K562 (cell line): ENCODE data around the gene UBFD1. TPM values are rescaled to one million over a fixed set of nuclear protein-coding genes. Genes with fewer than 3 reads are reported as not detected.

Source experiments
- EHMT2 ChIP-seq: fragments of 450-650 bp; IDR thresholded peaks from 2 replicates; pipeline ENCODE4 v1.6.1; 2018; ENCODE audit warnings: antibody characterized with exemption
- HDAC6 ChIP-seq: IDR thresholded peaks from 2 replicates; pipeline ENCODE4 v1.6.1; 2012; ENCODE audit warnings: low read depth, mild to moderate bottlenecking, control low read depth, inconsistent platforms, low read length, moderate library complexity
- HEY1 ChIP-seq: fragments of 250-450 bp; sonication (Bioruptor Pico); IDR thresholded peaks from 2 replicates; pipeline ENCODE4 v1.5.0; 2020; ENCODE audit warnings: mild to moderate bottlenecking, moderate library complexity, borderline replicate concordance
- KAT8 ChIP-seq: fragments of 450-650 bp; IDR thresholded peaks from 2 replicates; pipeline ENCODE4 v1.6.1; 2016; ENCODE audit warnings: low read depth, mild to moderate bottlenecking
- NCOA6 ChIP-seq: fragments of 450-650 bp; IDR thresholded peaks from 2 replicates; pipeline ENCODE4 v1.6.1; 2017; ENCODE audit warnings: mild to moderate bottlenecking
- NR2C2 ChIP-seq, 2 experiments: fragments of 200-800 bp in 1 of 2; sonication (Bioruptor generic) in 1 of 2; sonication (generic) in 1 of 2; formaldehyde crosslinking in 1 of 2; IDR thresholded peaks; 2 replicates each; pipeline versions ENCODE4 v1.6.1 to v1.8.0; 2016 to 2022; ENCODE audit warnings: mild to moderate bottlenecking in 1 of 2, missing compliant biosample characterization in 1 of 2, missing genetic modification characterization in 1 of 2, missing genetic modification reagents in 1 of 2
- TEAD1 ChIP-seq, 2 experiments: fragments of 450-650 bp in 1 of 2; sonication (generic) in 1 of 2; formaldehyde crosslinking; IDR thresholded peaks; 2 replicates each; pipeline versions ENCODE4 v1.4.0 to v1.8.0; 2020 to 2022; ENCODE audit warnings: mild to moderate bottlenecking in 2 of 2, missing genetic modification reagents in 1 of 2
- ZNF253 ChIP-seq: fragments of 250-450 bp; sonication (Bioruptor Pico); conservative IDR thresholded peaks from 2 replicates; pipeline ENCODE4 v1.6.1; 2021; ENCODE audit warnings: mild to moderate bottlenecking
- polyA plus RNA-seq, 8 experiments: library from polyadenylated mRNA; depleted of rRNA in 4 of 8; stranded (reverse) in 5 of 8; unstranded in 3 of 8; fragments of >200 nt; fragmentation: Nextera tagmentation in 2 of 8; fragmentation: Illumina TruSeq in 1 of 8; extraction: Ambion mirVana in 2 of 8; extraction: Trizol in 1 of 8; gene quantifications; 2 replicates each; pipeline versions ENCODE4 v1.2.1 to v1.2.3, GENCODE V29; 2011 to 2014; ENCODE audit warnings: inconsistent platforms in 1 of 8, missing spikeins in 1 of 8
- total RNA-seq, 7 experiments: library from RNA; depleted of rRNA in 6 of 7; stranded (reverse); fragments of >200 nt in 6 of 7; fragmentation: Illumina TruSeq in 2 of 7; extraction: Trizol in 2 of 7; gene quantifications; 2 replicates each; pipeline versions ENCODE4 v1.2.1 to v1.2.3, GENCODE V29; 2011 to 2021; ENCODE audit warnings: low replicate concordance in 1 of 7
- TF ChIP-seq, protein P1 (sequence below), 2 experiments: IDR thresholded peaks; 2 replicates each; pipeline ENCODE4 v1.6.1; 2011; ENCODE audit warnings: borderline replicate concordance in 1 of 2, control low read depth in 1 of 2, low read depth in 1 of 2, low read length in 1 of 2, mild to moderate bottlenecking in 1 of 2, mixed read lengths in 1 of 2, moderate library complexity in 1 of 2; ENCODE audit not compliant: insufficient read depth in 1 of 2, insufficient read length in 1 of 2, poor library complexity in 1 of 2, severe bottlenecking in 1 of 2; ENCODE audit errors: extremely low read depth in 1 of 2
- TF ChIP-seq, protein P2 (sequence below): sonication (generic); formaldehyde crosslinking; IDR thresholded peaks from 2 replicates; pipeline ENCODE4 v1.9.0; 2022; ENCODE audit warnings: mild to moderate bottlenecking, missing genetic modification reagents
- TF ChIP-seq, protein P3 (sequence below): sonication (generic); formaldehyde crosslinking; IDR thresholded peaks from 2 replicates; pipeline ENCODE4 v1.8.1; 2023; ENCODE audit warnings: mild to moderate bottlenecking, missing genetic modification reagents
- TF ChIP-seq, protein P4 (sequence below): fragments of 450-650 bp; formaldehyde crosslinking; IDR thresholded peaks from 2 replicates; pipeline ENCODE4 v1.4.0; 2020; ENCODE audit warnings: mild to moderate bottlenecking, moderate library complexity
- TF ChIP-seq, protein P5 (sequence below): sonication (generic); formaldehyde crosslinking; IDR thresholded peaks from 2 replicates; pipeline ENCODE4 v1.8.0; 2023; ENCODE audit warnings: missing genetic modification reagents, mild to moderate bottlenecking, borderline replicate concordance

The UBFD1 gene
- total and polyA plus RNA-seq, 9 of the 15 experiments (the other 6 are each of a cell fraction or from before 2014, with no cell fraction given): 10.7 to 66.2 (median 34.0) TPM

DNA sequence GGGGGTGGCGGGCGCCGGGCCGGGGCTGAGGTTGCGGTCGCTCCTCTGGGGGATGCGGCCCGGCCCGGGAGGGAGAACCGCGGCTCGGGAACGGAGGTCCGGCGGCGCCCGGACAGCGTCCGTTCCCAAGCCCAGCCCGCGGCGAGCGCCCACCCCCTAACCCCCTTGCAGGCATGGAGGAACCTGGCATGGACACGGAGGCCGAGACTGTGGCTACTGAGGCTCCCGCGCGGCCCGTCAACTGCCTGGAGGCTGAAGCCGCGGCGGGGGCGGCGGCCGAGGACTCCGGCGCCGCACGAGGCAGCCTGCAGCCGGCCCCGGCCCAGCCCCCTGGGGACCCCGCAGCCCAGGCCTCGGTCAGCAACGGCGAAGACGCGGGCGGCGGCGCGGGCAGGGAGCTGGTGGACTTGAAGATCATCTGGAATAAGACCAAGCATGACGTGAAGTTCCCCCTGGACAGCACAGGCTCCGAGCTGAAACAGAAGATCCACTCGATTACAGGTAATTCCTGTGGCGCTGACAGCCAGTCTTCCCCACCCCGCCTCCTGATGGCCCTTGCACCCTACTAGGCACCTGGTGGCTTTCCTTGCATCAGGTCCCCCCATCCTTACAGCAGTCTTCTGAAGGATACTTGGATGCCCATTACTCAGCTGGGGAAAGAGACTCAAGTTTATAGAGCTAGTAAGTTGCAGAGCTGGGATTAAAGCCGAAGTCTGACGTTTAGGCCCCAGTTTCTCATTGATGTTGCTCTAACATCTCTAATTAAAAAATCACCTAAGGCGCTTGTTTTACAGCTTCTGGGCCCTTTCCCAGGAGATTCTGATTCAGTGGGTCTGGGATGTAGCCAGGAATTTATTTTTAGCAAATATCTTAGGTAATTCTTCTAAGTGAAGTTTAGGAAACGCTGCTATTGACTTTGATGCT, 514 bp downstream of the UBFD1 start (continued):
- TF ChIP-seq, protein P1, sequence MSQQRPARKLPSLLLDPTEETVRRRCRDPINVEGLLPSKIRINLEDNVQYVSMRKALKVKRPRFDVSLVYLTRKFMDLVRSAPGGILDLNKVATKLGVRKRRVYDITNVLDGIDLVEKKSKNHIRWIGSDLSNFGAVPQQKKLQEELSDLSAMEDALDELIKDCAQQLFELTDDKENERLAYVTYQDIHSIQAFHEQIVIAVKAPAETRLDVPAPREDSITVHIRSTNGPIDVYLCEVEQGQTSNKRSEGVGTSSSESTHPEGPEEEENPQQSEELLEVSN (IDR thresholded peaks at IDR 0.05; ENCODE audit: borderline replicate concordance in 1 of 2, extremely low read depth in 1 of 2, insufficient read depth in 1 of 2, insufficient read length in 1 of 2, low read depth in 1 of 2, low read length in 1 of 2, poor library complexity in 1 of 2, severe bottlenecking in 1 of 2): no peak
- TF ChIP-seq, protein P2, sequence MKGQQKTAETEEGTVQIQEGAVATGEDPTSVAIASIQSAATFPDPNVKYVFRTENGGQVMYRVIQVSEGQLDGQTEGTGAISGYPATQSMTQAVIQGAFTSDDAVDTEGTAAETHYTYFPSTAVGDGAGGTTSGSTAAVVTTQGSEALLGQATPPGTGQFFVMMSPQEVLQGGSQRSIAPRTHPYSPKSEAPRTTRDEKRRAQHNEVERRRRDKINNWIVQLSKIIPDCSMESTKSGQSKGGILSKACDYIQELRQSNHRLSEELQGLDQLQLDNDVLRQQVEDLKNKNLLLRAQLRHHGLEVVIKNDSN: no peak
- TF ChIP-seq NR2C2 (CRISPR knock-in tag; IDR thresholded peaks at IDR 0.05): no peak
- TF ChIP-seq NR2C2 (tag; IDR thresholded peaks at IDR 0.05): no peak
- TF ChIP-seq, protein P3, sequence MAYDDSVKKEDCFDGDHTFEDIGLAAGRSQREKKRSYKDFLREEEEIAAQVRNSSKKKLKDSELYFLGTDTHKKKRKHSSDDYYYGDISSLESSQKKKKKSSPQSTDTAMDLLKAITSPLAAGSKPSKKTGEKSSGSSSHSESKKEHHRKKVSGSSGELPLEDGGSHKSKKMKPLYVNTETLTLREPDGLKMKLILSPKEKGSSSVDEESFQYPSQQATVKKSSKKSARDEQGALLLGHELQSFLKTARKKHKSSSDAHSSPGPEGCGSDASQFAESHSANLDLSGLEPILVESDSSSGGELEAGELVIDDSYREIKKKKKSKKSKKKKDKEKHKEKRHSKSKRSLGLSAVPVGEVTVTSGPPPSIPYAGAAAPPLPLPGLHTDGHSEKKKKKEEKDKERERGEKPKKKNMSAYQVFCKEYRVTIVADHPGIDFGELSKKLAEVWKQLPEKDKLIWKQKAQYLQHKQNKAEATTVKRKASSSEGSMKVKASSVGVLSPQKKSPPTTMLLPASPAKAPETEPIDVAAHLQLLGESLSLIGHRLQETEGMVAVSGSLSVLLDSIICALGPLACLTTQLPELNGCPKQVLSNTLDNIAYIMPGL (CRISPR knock-in tag): 0 out of 2 replicates have a peak, but pooled peaks have one; percentile 34
- TF ChIP-seq, protein P4, sequence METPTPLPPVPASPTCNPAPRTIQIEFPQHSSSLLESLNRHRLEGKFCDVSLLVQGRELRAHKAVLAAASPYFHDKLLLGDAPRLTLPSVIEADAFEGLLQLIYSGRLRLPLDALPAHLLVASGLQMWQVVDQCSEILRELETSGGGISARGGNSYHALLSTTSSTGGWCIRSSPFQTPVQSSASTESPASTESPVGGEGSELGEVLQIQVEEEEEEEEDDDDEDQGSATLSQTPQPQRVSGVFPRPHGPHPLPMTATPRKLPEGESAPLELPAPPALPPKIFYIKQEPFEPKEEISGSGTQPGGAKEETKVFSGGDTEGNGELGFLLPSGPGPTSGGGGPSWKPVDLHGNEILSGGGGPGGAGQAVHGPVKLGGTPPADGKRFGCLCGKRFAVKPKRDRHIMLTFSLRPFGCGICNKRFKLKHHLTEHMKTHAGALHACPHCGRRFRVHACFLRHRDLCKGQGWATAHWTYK (CRISPR knock-in tag): no peak
- TF ChIP-seq, protein P5, sequence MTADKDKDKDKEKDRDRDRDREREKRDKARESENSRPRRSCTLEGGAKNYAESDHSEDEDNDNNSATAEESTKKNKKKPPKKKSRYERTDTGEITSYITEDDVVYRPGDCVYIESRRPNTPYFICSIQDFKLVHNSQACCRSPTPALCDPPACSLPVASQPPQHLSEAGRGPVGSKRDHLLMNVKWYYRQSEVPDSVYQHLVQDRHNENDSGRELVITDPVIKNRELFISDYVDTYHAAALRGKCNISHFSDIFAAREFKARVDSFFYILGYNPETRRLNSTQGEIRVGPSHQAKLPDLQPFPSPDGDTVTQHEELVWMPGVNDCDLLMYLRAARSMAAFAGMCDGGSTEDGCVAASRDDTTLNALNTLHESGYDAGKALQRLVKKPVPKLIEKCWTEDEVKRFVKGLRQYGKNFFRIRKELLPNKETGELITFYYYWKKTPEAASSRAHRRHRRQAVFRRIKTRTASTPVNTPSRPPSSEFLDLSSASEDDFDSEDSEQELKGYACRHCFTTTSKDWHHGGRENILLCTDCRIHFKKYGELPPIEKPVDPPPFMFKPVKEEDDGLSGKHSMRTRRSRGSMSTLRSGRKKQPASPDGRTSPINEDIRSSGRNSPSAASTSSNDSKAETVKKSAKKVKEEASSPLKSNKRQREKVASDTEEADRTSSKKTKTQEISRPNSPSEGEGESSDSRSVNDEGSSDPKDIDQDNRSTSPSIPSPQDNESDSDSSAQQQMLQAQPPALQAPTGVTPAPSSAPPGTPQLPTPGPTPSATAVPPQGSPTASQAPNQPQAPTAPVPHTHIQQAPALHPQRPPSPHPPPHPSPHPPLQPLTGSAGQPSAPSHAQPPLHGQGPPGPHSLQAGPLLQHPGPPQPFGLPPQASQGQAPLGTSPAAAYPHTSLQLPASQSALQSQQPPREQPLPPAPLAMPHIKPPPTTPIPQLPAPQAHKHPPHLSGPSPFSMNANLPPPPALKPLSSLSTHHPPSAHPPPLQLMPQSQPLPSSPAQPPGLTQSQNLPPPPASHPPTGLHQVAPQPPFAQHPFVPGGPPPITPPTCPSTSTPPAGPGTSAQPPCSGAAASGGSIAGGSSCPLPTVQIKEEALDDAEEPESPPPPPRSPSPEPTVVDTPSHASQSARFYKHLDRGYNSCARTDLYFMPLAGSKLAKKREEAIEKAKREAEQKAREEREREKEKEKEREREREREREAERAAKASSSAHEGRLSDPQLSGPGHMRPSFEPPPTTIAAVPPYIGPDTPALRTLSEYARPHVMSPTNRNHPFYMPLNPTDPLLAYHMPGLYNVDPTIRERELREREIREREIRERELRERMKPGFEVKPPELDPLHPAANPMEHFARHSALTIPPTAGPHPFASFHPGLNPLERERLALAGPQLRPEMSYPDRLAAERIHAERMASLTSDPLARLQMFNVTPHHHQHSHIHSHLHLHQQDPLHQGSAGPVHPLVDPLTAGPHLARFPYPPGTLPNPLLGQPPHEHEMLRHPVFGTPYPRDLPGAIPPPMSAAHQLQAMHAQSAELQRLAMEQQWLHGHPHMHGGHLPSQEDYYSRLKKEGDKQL (CRISPR knock-in tag): no peak
- no peak for TF ChIP-seq EHMT2
- no peak for TF ChIP-seq ZNF253 (CRISPR knock-in tag)
- TF ChIP-seq HEY1 (CRISPR knock-in tag): no peak
- peak; percentile 4 to 23; a peak in 1 of 4 replicates for TF ChIP-seq TEAD1 (CRISPR knock-in tag; IDR thresholded peaks at IDR 0.05)
- no peak for TF ChIP-seq HDAC6
- TF ChIP-seq KAT8: no peak
- no peak for TF ChIP-seq NCOA6
